GM12875 (cell line): Measurements from ENCODE around the gene PLG.
"Not testable (repeated sequence)": the region's sequence is repeated elsewhere in the genome, so short reads cannot be mapped to it uniquely, and the experiment has no call there.

Experiments used
- H3K4me3 ChIP-seq: one replicate; pipeline ENCODE4 v1.5.1; 2011; ENCODE audit warnings: low read depth, low read length, control low read depth
- CTCF ChIP-seq: IDR thresholded peaks from 2 replicates; pipeline ENCODE4 v1.5.1; 2011; ENCODE audit warnings: low read depth, mild to moderate bottlenecking, control low read depth, inconsistent platforms, low read length, moderate library complexity, borderline replicate concordance; ENCODE audit not compliant: insufficient read depth

Gene PLG

GRCh38 chr6:160692369-160692959 lies 9.6 kb upstream of the PLG start:
- TF ChIP-seq CTCF = 0 out of 2 replicates have a peak, but pooled peaks have one; percentile 23

GRCh38 chr6:160695025-160695424 lies 7.0 kb upstream of the PLG start:
- not testable (repeated sequence) for H3K4me3 ChIP-seq

More at GRCh38 chr6:160692369-160692959, 9.6 kb upstream of the PLG start:
- no peak overlapping the region for H3K4me3 ChIP-seq

- H3K4me3 ChIP-seq = not testable (repeated sequence)
Measured at GRCh38 chr6:160695622-160696021, 6.4 kb upstream of the PLG start.

GRCh38 chr6:160696884-160697283 lies 5.2 kb upstream of the PLG start:
- H3K4me3 ChIP-seq = not testable (repeated sequence)

GRCh38 chr6:160697826-160698225 lies 4.2 kb upstream of the PLG start:
- no peak for TF ChIP-seq CTCF
- H3K4me3 ChIP-seq = no peak overlapping the region

- not testable (repeated sequence) for H3K4me3 ChIP-seq
Measured at GRCh38 chr6:160704688-160705087, 2.6 kb downstream of the PLG start.

GRCh38 chr6:160708993-160709392 lies 6.9 kb downstream of the PLG start:
- H3K4me3 ChIP-seq = not testable (repeated sequence)

- no peak for TF ChIP-seq CTCF
Measured at GRCh38 chr6:160714731-160715316, 12.8 kb downstream of the PLG start.

GRCh38 chr6:160730911-160731310 lies 28.9 kb downstream of the PLG start:
- H3K4me3 ChIP-seq = no peak overlapping the region
- TF ChIP-seq CTCF = peak; percentile 36; the same call in 1 of the 2 replicates

More at GRCh38 chr6:160714731-160715316, 12.8 kb downstream of the PLG start:
- no peak overlapping the region for H3K4me3 ChIP-seq

- peak; percentile 74 for TF ChIP-seq CTCF
- H3K4me3 ChIP-seq = no peak overlapping the region
Measured at GRCh38 chr6:160733050-160733646, 31.1 kb downstream of the PLG start.
